Osteoblast (primary cell): ENCODE measurements around the gene FAM187B. TPM values are rescaled to one million over a fixed set of nuclear protein-coding genes. Genes with fewer than 3 reads are reported as not detected.
A peak's percentile ranks its signal among the peaks of the same experiment; 100 is the strongest.

Experiments used
- DNase-seq: peaks from one replicate; pipeline ENCODE4 v3.0.0; 2011; ENCODE audit warnings: low spot score, mixed read lengths; ENCODE audit not compliant: insufficient read length; ENCODE audit errors: missing footprints
- H2AFZ ChIP-seq: 2 replicates; pipeline ENCODE4 v1.6.0; 2011; ENCODE audit warnings: mild to moderate bottlenecking, low read length
- H3K27ac ChIP-seq: 2 replicates; pipeline ENCODE4 v1.5.1; 2011; ENCODE audit warnings: mild to moderate bottlenecking, low read depth, low read length, moderate library complexity
- H3K27me3 ChIP-seq: 2 replicates; pipeline ENCODE4 v1.6.0; 2012; ENCODE audit warnings: mild to moderate bottlenecking, control low read depth, inconsistent platforms, low read length, moderate library complexity; ENCODE audit not compliant: insufficient read depth
- H3K36me3 ChIP-seq: 2 replicates; pipeline ENCODE4 v1.5.1; 2011; ENCODE audit warnings: mild to moderate bottlenecking, low read length, control low read depth, moderate library complexity; ENCODE audit not compliant: insufficient read depth
- H3K4me1 ChIP-seq: 2 replicates; pipeline ENCODE4 v1.5.1; 2011; ENCODE audit warnings: mild to moderate bottlenecking, low read length, control low read depth, moderate library complexity; ENCODE audit not compliant: insufficient read depth
- H3K4me2 ChIP-seq: 2 replicates; pipeline ENCODE4 v1.6.0; 2011; ENCODE audit warnings: mild to moderate bottlenecking, low read length; ENCODE audit not compliant: insufficient read depth
- H3K4me3 ChIP-seq: fragments of 200-600 bp; sonication (generic); 3 replicates; pipeline ENCODE4 v1.5.1; 2012; ENCODE audit warnings: mild to moderate bottlenecking, low read length, inconsistent platforms; ENCODE audit not compliant: insufficient read depth
- H3K79me2 ChIP-seq: 2 replicates; pipeline ENCODE4 v1.6.0; 2012; ENCODE audit warnings: mild to moderate bottlenecking, low read length, control low read depth, inconsistent platforms; ENCODE audit not compliant: insufficient read depth
- H3K9me3 ChIP-seq: 2 replicates; pipeline ENCODE4 v1.5.1; 2011; ENCODE audit warnings: low read depth, low read length, control low read depth
- H4K20me1 ChIP-seq: 2 replicates; pipeline ENCODE4 v1.6.0; 2012; ENCODE audit warnings: mild to moderate bottlenecking, low read length, control low read depth; ENCODE audit not compliant: insufficient read depth
- total RNA-seq: library from RNA; depleted of rRNA; stranded (reverse); fragments of >200 nt; gene quantifications from 2 replicates; pipeline ENCODE4 v1.2.3, GENCODE V29; 2012
- TF ChIP-seq, protein P1 (sequence below): IDR thresholded peaks from 2 replicates; pipeline ENCODE4 v1.5.1; 2011; ENCODE audit warnings: mild to moderate bottlenecking, low read depth, low read length, moderate library complexity; ENCODE audit errors: extremely low read depth

Gene FAM187B
- not detected in 2 replicates for total RNA-seq

DNA sequence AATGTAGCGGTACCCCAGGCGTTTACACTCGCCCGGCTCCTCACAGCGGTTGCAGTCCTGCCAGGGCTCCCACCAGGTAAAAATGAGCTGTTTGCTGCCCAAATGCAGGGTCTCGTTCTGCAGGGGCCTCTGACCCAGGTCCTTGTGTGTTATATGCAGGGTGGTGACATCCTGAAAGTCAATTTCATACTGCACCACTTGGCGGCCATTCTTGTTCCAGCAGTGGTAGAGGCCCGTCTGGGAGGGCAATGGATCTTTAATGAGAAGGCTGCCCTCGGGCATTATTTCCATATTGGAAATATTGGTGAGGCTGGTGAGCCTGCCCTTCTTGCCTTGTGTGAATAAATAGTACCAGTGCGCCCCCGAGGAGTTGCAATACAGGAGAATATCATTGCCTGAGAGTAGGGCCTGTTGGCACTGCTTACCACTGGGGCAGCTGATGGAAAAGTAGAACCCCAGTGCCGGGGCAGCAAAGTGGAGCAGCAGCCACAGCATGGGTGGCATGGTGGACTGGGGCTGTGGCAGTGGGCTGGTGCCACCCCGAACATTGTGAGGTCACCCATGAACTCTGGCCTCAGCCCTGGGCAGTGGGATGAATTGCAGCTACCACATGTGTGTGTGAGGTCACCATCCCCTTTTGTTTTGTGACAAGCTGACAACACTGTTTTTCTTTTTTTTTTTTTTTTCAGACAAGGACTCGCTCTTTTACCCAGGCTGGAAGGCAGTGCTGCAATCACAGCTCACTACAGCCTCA, at the start of gene FAM187B:
TSS of gene FAM187B (minus strand) at position 563 of the 754 bp plus-strand sequence. CDS start at position 504, 59 bp downstream.
- Histone ChIP-seq H3K4me3 (no peak within 1 kb of the TSS), H2AFZ (no peak within 1 kb of the TSS), H3K27me3 (peaks cover 6% of the 10 kb centered on the region), H3K79me2 (no peaks in the 10 kb centered on the region), H3K4me2 (no peak within 1 kb of the TSS), H3K36me3 (no peaks in the 10 kb centered on the region), H4K20me1 (no peaks in the 10 kb centered on the region), H3K4me1 (no peaks in the 10 kb centered on the region), H3K27ac (no peak within 1 kb of the TSS), H3K9me3 (no peaks in the 10 kb centered on the region)
- TF ChIP-seq, protein P1, sequence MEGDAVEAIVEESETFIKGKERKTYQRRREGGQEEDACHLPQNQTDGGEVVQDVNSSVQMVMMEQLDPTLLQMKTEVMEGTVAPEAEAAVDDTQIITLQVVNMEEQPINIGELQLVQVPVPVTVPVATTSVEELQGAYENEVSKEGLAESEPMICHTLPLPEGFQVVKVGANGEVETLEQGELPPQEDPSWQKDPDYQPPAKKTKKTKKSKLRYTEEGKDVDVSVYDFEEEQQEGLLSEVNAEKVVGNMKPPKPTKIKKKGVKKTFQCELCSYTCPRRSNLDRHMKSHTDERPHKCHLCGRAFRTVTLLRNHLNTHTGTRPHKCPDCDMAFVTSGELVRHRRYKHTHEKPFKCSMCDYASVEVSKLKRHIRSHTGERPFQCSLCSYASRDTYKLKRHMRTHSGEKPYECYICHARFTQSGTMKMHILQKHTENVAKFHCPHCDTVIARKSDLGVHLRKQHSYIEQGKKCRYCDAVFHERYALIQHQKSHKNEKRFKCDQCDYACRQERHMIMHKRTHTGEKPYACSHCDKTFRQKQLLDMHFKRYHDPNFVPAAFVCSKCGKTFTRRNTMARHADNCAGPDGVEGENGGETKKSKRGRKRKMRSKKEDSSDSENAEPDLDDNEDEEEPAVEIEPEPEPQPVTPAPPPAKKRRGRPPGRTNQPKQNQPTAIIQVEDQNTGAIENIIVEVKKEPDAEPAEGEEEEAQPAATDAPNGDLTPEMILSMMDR, result no peak
- no peak for DNase-seq

DNA sequence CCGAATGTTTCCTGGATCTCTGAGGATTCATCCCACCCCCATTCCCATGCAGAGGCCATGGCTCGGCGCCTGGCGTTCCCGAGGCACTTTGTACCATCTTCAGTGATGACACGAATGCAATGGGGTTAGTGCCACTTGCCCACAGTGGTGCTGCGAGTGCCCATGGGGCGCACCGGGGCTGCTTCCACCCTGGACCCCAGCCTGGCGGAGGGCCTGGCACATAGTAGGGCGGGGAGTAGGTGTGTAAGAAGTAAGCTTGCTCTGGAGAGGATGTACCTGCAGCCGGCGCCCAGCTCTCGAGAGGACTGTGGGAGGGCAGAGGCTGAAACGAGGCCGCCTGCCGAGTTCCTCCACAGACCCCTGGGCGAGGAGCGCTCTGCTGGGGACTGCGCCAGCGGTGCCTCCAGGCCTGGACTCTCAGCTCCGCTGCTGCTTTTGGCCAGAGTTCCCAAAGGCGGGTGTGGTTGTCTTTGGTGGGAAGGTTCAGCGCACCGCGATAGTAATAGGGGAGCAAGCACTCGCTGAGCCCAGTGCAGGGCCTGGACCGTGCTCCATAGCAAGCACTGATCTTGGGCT, 48.3 kb upstream of the FAM187B start:
- DNase-seq, result peak; percentile 81
- Histone ChIP-seq H3K27me3 (peaks cover 3% of the 10 kb centered on the region), H3K4me3 (no peak overlapping the region), H4K20me1 (peaks cover 6% of the 10 kb centered on the region), H3K9me3 (no peaks in the 10 kb centered on the region), H2AFZ (no peak overlapping the region), H3K79me2 (no peaks in the 10 kb centered on the region), H3K36me3 (peaks cover 27% of the 10 kb centered on the region), H3K4me2 (no peak overlapping the region), H3K27ac (no peak overlapping the region), H3K4me1 (no peaks in the 10 kb centered on the region)
- TF ChIP-seq, protein P1, result no peak

DNA sequence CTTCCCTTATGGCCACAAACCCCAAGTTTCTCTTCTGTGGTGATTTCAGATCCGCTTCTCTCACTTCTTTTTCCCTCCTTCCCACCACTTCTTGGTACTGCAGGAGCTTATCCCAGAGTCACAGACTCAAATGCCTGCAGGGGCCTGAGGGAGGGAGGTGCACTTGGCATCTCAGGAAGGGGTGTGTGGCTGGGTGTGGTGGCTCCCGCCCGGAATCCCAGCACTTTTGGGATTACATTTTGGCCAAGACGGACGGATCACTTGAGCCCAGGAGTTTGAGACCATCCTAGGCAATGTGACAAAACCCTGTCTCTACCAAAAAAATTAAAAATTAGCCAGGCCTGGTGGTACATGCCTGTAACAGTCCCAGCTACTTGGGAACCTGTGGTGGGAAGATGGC, 45.8 kb upstream of the FAM187B start:
- peaks cover 12% of the 10 kb centered on the region for H4K20me1 ChIP-seq
- TF ChIP-seq, protein P1, result no peak
- no peaks in the 10 kb centered on the region for H3K4me1 ChIP-seq
- no peak overlapping the region for H3K4me3 ChIP-seq
- peaks cover 41% of the 10 kb centered on the region for H3K36me3 ChIP-seq
- H3K27ac ChIP-seq, result no peak overlapping the region
- H2AFZ ChIP-seq, result no peak overlapping the region
- H3K79me2 ChIP-seq, result peaks cover 4% of the 10 kb centered on the region
- no peaks in the 10 kb centered on the region for H3K27me3 ChIP-seq
- no peaks in the 10 kb centered on the region for H3K9me3 ChIP-seq
- H3K4me2 ChIP-seq, result no peak overlapping the region
- peak; percentile 18 for DNase-seq

DNA sequence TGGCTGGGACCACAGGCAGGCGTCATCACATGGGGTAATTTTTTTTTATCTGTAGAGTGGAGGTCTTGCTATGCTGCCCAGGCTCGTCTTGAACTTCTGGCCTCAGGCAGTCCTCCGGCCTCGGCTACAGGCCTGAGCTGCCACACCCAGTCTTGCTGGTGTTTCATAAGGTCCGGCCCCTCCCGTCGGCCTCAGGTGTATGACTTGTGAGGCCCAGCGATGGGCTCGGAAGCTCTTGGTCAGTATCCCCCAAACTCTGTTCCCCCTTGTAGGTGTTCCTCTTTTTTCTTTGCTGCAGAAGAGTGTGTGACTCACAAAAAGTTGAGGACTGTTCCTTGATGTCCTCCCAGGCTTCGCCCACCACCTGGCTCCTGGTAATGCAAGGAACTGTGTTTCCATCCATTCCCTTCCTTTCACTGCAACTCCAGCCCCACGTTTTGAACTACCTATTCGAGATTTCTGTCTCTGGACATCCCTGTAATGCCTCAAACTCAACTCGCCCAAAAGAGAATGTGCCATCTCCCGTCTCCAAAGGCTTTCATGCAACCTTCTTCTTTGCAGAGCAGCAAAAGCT, 45.2 kb upstream of the FAM187B start:
- H3K27me3 ChIP-seq, result no peaks in the 10 kb centered on the region

More for the DNA sequence above, 45.2 kb upstream of the FAM187B start:
- H2AFZ ChIP-seq, result no peak overlapping the region
- no peak overlapping the region for H3K4me2 ChIP-seq
- peaks cover 12% of the 10 kb centered on the region for H4K20me1 ChIP-seq
- H3K4me1 ChIP-seq, result no peaks in the 10 kb centered on the region
- TF ChIP-seq, protein P1, result no peak
- peak; percentile 66 for DNase-seq
- no peak overlapping the region for H3K4me3 ChIP-seq
- H3K9me3 ChIP-seq, result no peaks in the 10 kb centered on the region
- H3K79me2 ChIP-seq, result peaks cover 4% of the 10 kb centered on the region
- H3K36me3 ChIP-seq, result peaks cover 41% of the 10 kb centered on the region
- H3K27ac ChIP-seq, result no peak overlapping the region
